HG02759 (cell line): ENCODE data around the gene ZACN.
"Not testable (repeated sequence)": the region's sequence is repeated elsewhere in the genome, so short reads cannot be mapped to it uniquely, and the experiment has no call there.

Experiments
- ATAC-seq: cut with Tn5 transposase; IDR thresholded peaks from one replicate; pipeline ENCODE4 v1.9.1; 2021; ENCODE audit warnings: mild to moderate bottlenecking, moderate library complexity; ENCODE audit not compliant: unreplicated experiment

ZACN gene

DNA sequence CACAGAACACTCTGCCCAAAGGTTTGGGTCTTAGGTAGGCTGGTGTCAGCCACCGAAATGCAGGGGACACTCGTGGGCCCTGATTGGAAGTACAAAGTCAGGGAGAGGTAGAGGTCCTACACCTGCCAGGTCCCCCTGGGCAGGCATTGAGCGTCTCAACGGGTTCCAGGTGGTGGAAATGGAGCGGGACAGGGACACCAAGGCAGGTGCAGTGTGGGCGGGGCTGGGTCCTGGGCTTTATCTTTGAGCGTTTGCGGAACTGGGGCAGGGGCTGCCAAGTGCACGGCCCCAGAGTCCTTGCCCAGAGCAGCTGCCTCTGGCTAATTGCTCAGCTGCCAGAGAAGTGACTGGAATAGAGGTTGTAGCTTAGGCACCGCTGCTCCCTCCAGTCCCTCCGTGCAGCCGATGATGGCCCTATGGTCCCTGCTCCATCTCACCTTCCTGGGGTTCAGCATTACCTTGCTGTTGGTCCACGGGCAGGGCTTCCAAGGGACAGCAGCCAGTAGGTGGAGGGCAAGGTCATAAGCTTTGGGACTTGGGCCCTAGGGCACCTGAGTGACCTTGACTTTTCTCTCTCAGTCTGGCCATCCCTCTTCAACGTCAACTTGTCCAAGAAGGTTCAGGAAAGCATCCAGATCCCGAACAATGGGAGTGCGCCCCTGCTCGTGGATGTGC, at the start of gene ZACN:
ZACN (plus strand) TSS at position 323 of the 675 bp plus-strand sequence; CDS start at position 406, 83 bp downstream.
- ATAC-seq = no peak

DNA sequence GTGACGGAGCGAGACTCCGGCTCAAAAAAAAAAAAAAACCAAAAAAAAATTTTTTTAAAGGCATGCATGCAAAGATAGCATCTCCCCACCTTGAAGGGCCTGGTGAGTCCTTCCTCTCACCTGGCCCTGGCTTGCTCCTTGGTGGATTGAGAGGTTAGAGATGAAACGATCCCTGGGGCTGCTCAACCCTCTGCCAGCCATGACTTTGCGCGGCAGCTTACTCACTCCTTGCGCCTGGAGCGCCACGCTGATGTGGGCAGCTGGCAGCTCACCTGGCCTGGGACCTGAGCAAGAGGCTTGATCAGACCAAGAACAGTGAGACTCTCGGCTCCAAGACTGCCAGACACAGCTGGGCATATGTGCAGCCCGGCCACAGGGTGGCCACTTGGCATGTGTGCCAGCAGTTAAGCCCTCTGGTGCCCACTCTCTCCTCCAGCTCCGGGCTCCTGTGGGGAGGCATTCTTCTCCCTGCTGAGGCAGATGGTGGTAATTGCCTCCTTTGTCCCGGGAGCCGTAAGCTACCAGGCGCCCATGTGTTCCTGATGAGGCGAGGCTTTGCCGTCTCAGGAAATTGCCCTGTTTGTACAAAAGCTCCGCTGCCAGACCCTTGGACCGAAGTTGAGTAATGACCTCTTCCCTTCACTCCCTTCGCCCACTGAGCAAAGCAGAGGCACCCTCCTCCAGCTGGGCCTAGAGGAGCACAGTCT, 46.8 kb upstream of the ZACN start:
- ATAC-seq = no peak

DNA sequence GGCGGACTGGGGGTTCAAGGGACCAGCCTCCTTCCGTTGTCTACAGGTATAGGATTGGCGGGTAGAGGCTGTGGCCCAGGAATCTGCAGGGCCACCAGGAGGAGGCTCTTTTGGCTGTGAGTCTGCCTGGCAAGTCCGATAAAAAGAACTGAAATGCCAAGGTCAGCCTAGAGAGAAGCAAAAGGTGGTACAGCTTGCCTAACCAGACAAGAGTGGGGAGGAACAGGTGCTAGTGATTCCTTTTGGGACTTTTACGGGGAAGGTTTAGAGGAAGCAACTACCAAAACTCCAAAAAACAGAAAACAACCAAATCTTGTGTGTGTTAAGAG, 46.2 kb upstream of the ZACN start:
- ATAC-seq = no peak

DNA sequence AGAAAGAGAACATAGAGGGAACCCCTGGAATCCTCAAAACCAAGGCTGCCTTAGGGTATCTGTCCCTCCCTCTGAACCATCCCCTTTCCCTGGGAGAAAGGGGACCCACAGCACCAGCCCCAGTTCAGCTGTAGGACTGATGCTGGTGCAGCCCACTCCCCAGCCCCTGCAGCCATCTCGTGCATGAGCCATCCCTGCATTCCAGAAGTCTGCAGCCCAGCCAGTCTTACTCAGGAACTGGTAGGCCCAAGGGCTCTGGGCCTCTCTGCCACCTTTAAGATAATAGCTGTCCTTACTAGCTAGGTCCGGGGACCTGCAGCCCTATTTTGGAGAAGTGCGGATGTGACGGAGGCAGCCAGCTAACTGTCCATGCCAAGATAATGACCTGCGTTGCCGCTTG, 45.8 kb upstream of the ZACN start:
- ATAC-seq = no peak

DNA sequence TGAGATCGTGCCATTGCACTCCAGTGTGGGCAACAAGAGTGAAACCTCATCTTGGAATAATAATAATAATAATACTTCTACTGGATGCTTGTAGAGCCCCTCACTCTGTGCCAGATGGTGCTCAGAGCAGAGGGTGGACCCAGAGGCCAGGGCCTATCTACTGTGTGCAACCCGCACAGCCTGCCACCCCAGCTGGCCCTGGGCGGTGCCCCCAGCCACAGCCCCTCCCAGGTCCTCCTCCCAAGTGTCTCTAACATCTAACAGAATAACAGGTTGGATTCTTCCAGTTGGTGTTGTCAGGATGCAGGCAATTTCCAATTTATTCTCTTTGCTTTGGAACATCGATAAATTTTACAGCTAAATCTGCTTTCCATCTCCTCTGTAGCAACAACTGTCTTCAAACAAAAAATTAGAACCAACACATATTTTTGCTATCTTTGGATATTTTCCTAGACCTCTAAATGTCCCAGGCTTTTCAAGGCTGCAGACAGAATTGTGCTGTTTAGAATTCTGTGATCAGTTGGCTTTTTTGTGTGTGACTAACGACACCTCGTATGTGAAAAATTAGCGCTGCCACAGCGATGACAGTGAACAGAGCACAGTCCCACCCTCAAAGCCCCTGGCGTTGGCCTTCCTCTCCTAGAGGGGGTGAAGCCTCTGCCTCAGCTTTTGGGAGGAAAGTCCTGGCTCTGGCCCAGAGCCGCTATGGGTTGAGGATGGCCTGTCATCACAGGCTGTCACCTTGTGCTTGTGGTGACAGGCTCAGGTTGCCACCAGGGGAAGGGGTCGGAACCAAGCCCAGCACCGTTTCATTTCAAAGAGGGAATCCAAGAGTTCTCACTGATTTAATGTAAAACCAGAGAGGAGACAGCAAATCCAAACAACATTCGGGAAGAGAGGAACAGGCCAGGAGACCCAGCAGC, 44.3 kb upstream of the ZACN start:
- no peak for ATAC-seq

DNA sequence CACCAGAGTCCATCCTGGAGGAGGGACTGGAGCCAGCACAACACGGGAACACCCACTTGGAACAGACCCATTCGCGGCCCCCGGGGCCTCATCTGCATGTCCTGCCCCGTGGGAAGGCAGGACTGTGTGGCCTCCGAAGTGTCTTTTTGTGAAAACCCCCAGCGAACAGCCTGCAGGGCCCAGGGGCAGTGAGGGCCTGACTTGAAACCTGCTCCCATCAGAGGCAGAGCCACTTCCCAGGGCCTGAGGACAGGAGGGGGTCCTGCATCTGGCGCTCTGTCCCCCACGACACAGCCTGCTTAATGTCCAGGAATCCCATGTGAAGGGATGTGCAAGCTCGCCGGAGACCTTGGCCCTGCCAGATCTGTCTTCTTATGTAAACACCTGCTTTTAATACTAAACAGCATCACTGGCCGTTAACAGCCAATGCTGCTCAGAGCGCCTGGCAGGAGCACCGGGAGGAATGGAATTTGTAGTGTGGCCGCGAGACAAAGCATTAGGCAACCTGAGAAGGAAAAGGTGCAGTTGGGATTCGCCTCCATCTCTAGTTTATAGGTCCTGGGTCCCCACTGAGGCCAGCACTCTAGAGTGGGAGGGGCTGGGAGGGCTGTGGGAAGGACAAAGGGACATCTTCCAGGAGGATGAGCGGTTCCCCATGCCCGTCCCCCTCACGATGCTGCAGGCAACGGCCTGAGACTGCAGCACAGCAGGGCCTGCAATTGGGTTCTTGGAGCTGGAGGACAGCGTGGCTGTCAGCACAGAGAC, 42.3 kb upstream of the ZACN start:
- ATAC-seq = no peak

DNA sequence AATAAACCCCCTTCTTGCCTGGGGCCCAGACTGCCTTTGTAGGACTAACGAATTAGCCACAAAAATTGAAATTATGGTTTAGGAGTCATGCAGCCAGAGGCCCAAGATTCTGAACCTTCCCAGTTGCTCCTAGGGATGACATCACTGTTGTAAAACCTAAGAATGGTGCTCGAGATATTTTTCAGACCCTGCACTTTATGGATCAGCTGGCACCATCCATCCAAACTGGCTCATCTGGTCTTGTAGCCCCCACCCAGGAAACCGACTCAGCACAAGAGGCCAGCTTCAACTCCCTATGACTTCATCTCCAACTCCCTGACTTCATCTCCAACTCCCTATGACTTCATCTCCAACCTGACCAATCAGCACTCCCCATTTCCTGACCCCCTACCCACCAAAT, 40.9 kb upstream of the ZACN start:
- ATAC-seq = no peak

DNA sequence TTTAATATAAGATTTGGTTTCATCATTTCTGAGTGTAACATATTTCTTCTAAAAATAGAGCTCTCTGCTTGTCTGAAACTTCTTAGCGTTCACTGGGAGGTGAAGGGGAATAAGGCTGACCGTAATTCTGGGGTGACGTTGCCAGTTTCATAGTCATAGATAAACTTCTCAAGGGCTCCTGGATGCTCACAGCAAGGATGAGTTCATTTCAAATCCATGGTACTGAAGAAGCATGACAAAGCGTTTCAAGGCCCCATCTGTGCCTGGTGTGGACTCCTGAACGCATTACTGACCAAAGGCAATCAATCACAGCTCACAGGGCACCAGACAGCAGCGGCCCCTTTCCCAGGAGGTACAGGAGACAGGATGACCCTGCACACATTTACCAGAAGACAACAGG, 39.9 kb upstream of the ZACN start:
- ATAC-seq = no peak

DNA sequence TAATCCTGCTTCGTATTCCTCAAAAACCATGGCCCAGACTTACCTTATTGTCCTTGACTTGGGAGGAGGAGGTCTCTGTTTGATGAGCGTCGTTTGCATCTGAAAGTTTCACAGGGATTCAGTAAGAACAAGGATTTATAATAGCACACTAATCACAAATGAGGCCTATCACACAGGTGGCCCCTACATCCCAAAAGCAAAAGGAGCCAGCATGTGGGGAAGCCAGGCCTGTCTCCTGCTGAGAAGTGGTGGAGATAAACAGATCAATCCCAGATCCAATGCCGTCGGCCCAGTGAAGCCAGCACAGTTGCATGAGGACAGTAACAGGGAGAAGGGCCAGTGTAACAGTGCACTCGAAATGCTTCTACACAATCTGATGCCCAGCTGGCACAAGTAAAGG, 38.6 kb upstream of the ZACN start:
- no peak for ATAC-seq

DNA sequence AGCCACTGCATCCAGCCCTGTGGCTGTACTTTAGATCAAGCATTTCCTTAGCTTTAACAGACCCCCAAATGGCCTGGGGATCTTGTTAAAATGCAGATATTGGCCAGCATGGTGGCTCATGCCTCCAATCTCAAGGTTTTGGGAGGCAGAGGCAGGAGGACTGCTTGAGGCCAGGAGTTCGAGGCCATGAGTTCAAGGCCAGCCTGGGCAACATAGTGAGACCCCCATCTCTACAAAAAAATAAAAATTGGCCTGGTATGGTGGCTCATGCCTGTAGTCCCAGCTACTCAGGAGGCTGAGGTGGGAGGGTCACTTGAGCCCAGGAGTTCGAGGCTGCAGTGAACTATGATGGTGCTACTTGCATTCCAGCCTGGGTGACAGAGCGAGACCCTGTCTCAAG, 36.1 kb upstream of the ZACN start:
- ATAC-seq = not testable (repeated sequence)

DNA sequence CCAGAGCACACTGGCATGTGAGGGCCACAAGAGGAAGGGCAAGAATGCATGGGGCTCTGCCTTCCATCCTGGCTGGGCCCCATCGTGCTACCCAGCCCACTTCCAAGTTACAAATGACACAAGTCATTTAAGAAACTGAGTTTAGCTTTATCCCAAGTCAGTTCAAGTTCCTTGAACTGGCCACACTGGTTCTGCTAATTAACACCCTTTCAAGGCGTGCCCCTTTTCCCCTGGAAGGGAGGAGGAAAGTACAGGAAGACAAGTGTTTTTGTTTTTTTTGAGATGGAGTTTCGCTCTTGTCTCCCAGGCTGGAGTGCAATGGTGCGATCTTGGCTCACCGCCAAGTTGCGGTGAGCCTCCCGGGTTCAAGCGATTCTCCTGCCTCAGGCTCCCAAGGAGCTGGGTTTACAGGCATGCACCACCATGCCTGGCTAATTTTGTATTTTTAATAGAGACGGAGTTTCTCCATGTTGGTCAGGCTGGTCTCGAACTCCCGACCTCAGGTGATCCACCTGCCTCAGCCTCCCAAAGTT, 34.4 kb upstream of the ZACN start:
- not testable (repeated sequence) for ATAC-seq

DNA sequence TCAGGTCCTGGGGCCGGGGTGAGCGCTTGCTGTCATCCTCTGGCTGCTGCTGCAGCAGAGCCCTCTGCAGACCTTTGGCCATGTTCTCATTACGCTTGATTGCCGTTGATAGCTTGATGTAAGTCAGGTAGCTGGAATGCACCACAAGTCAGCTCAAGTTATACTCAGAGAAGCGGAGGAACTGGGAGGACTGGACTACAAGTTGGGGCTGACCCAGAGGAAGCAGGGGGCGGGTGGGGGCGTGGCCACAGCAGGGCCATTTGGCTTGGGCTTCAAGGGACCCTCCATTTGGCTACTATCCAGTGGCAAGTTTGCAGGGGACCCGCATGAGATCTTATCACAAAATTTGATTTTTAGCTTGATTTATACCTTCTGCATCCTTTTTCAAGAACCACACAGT, 32.9 kb upstream of the ZACN start:
- no peak for ATAC-seq

DNA sequence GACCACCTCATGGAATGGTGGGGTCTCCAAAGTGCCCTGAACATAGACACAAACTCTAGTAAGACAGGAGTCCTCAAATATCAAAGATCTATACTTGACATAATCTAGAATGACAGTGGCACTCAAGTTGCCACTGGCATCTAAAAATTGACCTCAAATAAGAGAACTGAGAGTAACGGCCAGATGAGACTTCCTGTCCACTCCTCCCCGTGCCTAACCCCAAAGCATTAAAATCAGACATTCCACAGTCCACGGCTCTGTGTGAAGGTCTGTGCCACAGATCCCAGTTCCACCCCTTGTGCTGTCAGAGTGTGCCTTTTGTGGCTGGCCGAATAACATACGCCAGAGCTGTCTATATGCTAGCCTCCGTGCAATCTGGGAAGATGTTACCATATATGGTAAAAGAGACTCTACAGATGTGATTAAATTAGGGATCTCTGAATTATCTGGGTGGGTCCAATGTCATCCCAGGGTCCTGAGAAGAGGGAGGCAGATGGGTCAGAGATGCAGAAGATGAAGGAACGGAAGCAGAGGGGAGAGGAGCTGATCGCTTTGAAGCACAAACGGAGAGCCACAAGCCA, 30.9 kb upstream of the ZACN start:
- no peak for ATAC-seq

DNA sequence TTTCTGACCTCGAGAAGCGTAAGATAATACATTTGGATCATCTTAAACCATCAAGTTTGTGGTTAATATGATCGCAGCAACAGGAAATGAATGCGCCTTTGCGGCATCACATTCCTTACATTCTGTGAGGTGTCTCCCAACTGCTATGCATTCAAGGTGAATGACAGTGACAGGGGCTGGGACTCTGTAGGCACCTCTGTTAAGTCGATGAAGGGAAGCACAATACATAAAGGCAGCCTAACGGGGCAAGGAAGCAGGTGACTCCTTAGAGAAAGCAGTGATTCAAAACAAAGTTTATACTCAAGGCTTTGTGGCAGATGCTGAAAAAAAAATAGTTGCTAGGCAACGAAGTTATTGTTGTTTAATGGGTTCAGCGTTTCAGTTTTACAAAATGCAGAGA, 30.3 kb upstream of the ZACN start:
- ATAC-seq = no peak

DNA sequence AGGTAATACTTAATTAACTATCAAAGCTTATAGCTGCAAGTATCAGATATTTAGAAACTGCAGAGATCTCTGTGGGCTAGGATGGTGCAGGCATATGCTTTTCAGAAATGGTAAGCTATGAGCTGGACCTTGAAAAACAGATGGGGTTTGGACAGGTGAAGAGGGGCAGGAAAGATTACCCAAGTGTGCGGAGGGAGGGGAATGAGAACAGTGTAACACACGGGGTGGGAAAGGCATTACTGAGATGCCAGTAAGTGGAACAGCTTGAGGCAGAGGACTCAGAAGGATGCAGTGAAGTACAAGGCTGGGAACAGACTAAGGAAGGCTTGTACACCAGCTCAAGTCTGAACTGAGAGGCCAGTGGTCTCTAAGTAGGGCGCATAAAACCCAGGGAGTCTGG, 29.7 kb upstream of the ZACN start:
- no peak for ATAC-seq

DNA sequence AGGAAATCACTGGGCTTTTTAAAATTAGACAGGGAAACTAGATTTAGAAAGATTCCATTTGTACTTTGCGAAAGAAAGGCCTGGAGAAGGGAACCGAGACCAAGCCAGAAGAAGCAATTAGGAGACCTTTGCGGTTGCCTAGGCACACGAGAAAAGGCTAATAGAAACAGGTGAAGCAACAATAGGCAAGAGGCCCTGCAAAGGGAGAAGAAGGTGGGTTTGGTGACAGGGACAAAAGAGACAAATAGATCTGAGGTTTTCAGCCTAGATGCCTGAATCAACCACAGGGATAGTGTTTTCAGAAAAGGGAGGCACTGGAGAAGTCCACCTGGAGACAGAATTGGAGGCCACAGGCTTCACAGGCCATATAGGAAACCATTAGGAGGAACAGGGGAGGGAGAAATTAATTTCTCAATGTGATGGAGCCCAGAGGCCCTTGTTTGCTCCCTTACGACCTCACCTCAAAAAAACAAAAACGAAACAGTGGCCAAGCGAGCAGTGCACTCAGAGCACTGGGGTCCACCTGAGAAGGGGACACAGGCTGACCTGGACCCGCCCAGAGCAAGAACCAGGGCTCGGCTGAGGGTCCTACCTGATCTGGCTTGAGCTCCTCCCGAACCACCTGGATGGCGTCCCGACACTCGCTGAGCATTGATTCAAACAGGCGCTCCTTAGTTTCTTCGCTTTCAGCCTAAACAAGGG, 29.0 kb upstream of the ZACN start:
- ATAC-seq = no peak

DNA sequence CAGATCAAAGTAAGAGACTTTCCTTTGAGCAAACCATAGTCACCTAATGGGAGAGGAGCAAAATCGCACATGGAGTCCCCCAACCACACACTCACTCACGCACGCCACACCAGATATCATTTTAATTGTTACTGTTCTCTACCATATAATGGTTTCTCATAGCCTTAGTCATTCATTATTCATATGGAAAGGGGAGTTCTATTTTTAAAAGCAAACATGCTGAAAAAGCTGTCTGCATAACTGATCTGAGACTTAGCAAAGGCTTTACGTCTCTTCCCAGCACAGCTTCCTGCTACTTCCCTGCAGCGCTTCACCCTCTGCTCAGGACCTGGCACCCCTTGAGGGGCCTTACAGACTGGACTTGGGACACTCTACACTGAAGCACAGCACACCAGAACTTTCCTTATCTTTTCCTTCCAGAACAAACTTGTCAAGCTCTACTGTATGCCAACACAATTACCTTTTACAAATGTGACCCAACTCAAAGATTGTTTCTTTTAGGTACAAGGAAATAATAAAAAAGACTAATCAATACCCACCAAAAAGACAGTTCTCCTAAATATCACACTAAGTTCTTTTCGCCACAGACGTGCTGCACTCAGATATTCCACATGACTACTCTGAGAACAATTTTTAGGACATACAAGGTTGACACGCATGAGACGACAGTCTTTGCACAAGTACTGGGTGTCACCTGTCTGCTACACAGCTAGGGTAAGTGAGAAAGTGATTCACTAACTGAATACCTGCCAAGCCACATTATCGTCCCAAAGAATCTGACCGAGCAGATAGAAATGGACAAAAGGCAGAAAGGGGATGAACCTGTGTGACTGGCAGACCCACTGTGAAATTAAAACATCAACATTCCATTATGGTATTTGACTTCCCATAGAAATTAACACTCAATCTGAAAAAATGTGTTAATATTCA, 28.2 kb upstream of the ZACN start:
- no peak for ATAC-seq

DNA sequence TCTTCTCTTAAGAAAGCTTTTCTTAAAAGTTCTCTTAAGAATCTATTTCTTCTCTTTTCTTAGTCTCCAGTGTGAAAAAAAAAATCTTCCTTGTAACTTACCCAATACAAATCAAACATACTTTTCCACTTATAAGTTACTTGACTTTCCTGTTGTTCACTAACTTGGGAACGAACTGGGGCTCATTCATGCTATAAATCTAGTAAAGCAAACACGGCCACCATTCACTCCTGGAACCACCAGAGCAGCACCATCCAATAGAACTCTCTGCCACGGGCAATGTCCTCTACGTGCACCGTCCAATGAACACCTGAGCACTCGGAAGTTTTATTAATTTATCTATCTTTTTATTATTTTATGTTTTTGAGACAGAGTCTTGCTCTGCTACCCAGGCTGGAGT, 27.4 kb upstream of the ZACN start:
- no peak for ATAC-seq
